Hepatocyte (in vitro differentiated cells): Measurements from ENCODE around the gene ILRUN.

Experiments used
- EZH2 ChIP-seq: fragments of 200-600 bp; sonication (generic); IDR thresholded peaks from 2 replicates; pipeline ENCODE4 v1.6.1; 2016; ENCODE audit warnings: antibody characterized with exemption, mild to moderate bottlenecking, borderline replicate concordance
- TF ChIP-seq, protein P1 (sequence below): fragments of 200-600 bp; sonication (generic); IDR thresholded peaks from 2 replicates; pipeline ENCODE4 v1.5.1; 2016; ENCODE audit warnings: antibody characterized with exemption, mild to moderate bottlenecking; ENCODE audit not compliant: poor library complexity

DNA sequence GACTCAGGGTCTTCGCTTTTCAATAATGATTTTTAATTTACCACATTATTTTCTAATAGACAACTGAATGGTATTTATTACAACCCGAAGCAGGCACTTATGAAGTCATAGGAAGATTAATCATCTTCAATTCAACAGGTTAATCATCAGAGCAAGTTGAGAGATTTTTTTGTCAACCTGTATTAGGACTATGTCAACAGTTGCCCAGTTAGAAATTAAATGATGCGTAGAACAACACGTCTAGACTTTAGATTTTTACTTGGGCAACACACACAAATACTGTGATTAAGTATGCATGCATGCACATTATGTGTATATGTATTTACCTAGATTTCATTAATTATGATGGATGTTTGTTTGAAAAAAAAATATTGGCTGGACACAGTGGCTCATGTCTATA is 4.3 kb downstream of the ILRUN start:
- TF ChIP-seq, protein P1, sequence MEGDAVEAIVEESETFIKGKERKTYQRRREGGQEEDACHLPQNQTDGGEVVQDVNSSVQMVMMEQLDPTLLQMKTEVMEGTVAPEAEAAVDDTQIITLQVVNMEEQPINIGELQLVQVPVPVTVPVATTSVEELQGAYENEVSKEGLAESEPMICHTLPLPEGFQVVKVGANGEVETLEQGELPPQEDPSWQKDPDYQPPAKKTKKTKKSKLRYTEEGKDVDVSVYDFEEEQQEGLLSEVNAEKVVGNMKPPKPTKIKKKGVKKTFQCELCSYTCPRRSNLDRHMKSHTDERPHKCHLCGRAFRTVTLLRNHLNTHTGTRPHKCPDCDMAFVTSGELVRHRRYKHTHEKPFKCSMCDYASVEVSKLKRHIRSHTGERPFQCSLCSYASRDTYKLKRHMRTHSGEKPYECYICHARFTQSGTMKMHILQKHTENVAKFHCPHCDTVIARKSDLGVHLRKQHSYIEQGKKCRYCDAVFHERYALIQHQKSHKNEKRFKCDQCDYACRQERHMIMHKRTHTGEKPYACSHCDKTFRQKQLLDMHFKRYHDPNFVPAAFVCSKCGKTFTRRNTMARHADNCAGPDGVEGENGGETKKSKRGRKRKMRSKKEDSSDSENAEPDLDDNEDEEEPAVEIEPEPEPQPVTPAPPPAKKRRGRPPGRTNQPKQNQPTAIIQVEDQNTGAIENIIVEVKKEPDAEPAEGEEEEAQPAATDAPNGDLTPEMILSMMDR = no peak
- no peak for TF ChIP-seq EZH2
